HTERT RPE-1 (cell line): ENCODE data around the gene CAP1.
"Not testable (repeated sequence)": the region's sequence is repeated elsewhere in the genome, so short reads cannot be mapped to it uniquely, and the experiment has no call there.

ENCODE experiments used
- in situ Hi-C: fragments of 300-500 bp; cut with MboI; formaldehyde crosslinking; loops from 4 replicates; pipeline ENCODE4 v1.14.3; 2020; ENCODE audit warnings: low sequenced_read_pairs

The CAP1 gene

DNA sequence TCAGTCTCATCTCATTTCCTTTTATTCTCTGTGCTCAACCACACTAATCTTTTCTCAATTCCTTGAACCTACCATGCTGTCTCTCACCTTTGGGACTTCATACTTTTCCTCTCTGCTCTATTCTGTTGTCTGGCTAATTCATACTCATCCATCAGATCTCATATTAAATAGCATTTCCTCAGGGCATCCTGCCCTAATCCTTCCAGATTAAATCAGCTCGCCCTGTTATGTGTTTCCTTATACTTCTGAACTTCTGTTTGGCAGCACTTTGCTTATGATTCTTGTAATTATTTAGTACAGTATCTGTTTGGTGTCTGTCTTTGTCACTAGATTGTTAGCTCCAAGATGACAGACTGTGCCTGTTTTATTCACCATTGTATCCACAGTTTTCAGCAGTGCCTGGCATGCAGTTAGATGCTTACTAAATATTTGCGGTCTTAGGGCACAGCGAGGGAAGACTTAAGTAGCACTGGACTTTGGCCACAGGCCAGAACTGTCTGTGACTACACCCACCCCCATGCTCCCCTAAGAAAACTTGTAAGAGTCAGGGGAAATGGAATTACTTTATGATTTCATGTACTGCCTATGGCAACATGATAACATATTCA is 9.9 kb upstream of the CAP1 start:
- in situ Hi-C loops = no loop called here

DNA sequence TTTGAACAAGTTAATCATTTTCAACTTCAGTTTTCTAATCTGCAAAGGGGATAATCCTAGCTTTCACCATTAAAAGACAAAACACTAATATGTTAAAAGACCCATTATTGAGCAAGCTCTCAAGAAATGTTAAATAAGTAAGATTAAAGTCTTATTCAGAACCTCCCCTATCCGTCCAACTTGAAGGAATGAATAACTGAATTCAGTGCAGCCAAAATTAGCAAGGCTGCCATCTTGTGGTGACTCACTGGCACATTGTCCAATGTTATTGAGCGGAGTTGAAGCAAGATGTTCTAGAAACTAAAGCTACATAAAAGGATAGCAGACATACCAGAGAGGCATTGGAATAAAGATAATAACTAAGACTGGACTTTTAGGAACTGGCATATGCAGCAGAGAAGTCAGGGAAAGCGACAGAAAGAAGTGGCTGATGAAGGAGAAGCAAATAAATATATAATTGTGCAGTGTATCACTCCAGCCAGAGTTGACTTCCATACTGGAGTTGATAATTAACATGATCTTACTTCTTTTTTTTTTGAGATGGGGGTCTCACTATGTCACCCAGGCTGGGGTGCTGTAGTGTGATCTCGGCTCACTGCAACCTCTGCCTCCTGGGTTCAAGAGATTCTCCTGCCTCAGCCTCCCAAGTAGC is 8.2 kb upstream of the CAP1 start:
- in situ Hi-C loops = no loop called here

DNA sequence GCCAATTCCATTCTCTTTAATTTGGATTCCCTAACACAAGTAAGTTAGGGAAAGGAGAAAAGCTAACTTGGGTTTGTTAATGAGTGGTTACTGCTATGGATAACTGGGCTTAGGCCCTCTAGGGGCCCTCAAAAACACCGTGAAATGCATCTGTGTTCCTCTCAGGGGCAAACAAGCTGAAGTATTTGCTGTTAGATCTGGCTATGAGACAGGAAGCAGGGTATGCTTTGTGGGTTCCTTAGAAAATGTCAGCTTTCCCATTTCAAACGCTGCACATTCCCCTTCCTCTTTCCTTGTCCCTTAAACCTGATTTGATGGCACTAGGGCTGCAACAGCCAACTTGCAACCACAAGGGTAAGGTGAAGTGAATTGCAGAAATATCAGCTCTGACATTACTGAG is 5.7 kb upstream of the CAP1 start:
- in situ Hi-C loops = no loop called here

DNA sequence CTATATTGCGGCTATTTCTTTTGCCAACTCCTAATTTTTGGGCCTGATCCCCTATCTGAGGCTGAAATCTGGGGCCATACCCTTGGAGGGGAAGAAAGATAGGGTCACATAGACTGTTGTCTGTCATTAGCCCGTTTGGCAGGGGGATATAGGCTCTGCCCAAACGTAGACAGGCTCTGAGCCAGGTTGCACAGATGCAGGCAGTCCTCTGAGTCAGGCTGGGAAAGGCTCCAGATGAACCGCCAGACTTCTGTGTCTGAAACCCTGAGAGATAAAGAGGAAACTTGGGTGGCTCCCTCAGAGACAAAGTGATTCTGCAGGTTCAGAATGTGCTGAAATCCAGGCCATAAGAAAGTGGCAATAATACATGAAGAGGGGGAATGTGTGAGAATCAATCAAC is 4.0 kb upstream of the CAP1 start:
- in situ Hi-C loops = no loop called here

DNA sequence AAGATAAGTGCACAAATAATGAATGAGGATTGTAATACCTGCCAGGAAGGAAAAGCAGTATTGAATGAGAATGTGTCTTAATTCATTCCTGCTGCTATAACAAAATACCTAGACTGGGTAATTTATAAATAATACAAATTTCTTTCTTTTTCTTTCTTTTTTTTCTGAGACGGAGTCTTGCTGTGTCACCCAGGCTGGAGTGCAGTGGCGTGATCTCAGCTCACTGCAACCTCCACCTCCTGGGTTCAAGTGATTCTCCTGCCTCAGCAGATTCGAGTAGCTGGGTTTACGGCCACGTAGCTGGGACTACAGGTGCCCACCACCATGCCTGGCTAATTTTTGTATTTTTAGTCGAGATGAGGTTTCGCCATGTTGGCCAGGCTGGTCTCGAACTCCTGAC is 3.3 kb upstream of the CAP1 start:
- in situ Hi-C loops = not testable (repeated sequence)

DNA sequence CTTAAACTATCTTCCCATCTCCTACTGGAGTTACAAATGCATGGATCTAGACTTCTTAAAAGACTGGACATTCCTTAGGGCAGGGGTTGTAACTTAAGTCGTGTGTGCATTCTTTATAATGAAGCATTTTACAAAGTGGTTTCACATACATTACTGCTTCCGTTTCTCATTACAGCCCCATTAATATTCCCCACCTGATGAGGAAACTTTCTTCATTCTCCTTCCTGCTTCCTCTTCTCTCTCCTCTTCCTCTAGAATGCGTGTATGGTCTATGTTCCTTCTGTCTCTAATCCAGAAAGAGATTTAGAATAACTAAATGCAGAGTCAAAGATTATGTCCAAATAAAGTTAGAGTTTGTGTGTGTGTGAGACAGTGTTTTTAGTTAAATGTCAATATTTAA is 1.8 kb upstream of the CAP1 start:
- in situ Hi-C loops = no loop called here

DNA sequence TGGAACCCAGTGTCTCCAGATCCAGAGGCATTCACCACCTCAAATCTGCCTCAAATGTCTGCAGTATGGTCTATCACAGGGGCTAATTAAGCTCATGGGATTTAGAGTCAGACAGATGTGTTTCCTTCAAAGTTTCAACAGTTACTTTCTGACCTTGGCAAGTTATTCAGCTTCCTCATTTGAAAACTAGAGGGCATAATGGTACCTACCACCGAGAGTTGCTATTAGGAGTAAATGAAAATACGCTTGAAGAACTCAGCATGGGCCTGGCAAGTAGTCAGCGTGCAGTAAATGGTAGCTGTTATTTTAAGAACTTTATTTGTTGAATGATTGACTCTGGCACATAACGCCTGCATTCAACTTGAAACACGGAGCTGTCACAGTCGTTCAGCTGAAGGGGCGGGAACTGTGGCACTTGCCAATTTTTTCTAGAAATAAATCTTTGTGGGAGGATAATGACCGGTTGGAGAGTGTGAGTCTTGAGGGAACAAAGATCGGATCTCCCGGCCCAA is 1.2 kb upstream of the CAP1 start:
- in situ Hi-C loops = no loop called here

DNA sequence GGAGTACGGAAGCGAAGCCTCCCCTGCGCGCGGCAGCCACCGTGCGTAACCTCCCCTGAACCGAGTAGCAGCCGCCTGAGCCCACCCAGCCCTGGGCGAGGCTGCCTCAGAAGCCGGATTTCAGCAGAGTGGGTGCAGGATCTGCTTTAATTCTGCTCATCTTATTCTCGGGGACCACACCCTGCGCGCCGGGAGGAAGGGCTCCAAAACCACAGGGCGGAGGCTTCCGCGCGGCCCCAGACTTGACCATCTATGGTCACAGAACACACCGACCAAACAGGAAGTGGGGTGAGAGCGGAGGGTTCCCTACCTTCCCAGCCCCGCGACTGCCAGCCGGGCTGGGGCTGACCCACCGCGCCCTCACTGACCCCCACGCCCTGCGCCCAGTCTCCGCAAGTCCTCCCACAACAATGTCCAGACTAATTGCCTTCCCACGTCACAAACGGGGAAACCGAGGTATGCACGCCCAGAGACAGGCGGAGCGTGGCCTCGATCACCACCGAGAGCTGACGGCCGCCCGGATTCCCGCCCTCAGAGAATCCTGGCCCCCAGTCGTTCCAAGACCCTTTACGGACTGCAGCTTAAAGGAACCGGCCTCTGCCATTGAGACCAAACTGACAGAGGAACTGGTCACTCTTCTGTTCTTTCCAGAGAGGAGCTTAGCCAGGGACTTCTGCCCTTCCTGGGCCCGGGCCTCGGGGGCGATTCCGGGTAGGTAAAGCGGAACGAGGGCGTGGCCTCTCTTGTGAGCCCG is 595 bp upstream of the CAP1 start:
- in situ Hi-C loops = no loop called here

DNA sequence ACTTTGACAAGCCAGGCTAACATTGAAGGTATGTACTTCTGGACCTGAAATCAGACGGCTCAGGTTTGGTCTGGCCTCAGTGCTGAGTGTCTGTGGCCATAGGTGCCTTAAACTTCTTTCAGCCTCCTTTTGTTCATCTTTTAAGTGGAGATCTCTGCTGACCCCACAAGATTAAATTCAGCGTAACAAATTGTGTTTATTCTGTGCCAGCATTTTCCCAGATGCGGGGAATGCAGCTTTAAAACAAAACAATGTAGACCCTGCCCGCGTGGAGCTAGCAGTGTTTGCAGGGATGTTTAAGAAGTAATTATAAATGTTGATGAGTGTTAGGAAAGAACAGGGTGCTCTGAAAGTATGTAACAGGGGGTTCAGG is 923 bp downstream of the CAP1 start:
- in situ Hi-C loops = no loop called here

DNA sequence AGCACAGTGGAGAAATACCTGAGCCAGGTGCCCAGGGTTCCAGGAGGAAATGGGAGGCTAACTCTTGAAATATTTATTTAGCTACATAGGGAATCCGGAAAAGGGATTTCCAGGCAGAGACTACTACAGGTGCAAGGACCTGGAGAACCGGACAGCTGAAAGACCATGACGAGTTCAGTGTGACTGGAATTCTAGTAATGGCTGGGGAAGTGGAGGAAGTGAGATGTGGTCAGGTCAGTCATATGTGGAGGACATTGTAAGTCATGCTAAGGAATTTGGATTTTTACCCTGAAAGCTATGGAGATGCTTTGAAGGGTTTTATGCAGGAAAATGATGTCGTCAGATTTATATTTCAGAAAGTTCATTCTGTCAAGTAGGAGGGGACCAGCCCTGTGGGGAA is 1.8 kb downstream of the CAP1 start:
- in situ Hi-C loops = no loop called here

DNA sequence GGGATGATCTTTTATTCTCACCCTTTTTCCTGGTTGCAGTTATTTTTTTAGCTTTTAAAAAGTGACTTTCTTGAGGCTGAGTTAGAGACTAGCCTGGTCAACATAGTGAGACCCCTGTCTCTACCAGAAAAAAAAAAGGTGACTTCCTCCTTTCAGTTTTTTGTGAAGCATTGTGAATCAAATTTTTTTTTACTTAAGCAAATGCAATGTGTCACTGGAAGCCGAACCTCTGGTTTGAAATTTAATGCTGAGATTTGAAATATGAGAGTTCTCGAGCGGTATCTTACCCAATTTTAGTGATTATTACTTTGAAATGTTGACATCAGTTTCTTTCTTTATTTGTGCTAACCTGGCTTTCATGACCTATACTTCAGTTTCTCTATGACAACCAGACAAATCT is 3.6 kb downstream of the CAP1 start:
- in situ Hi-C loops = no loop called here

DNA sequence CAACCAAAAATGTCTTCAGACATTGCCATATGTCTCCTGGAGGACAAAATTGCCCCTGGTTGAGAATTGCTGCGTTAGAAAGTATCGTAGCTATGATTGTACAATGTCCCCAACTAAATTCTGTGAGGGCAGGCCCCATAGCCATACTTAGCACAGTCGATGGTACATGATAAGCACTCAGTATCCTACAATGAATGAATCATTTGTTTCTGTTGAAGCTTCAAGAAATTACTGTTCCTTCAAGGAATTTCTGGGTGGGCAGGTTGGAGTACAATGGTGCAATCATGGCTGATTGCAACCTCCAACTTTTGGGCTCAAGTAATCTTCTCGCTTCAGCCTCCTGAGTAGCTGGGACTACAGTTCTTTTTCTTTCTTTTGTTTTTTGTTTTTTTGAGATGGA is 4.7 kb downstream of the CAP1 start:
- in situ Hi-C loops = no loop called here

DNA sequence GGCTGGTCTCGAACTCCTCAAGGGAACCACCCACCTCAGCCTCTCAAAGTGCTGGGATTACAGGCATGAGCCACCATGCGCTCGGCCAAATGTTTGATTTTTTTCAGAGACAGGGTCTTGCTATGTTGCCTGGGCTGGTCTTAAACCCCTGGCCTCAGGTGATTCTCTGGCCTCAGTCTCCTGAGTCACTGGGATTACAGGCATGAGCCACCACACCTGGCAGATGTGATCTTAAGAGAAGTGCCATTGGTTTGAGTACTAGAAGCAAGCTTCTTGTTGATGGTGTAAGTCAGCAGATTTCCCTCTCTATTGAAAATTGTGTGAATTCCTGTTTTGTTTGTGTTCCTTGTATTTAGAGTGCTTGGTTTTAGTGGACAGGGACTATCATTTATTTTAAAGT is 5.2 kb downstream of the CAP1 start:
- in situ Hi-C loops = no loop called here

DNA sequence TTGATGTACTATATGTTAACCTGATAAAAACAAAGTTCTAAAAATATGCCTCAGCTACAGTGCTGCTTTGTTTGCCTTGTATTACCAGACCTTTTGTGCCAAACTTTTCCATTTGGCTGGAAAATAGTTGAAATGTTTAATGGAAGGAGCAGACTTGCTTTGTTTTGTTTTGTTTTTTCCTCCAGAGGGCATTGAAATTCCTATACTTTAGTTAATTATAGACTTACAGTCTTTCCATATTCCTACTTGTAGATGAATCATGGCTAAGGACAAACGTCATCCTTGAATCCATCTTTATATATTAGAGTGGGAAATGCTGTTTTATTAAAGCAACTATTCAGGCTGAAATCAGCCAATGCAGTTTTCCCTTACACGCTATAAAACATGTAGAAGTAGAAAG is 6.7 kb downstream of the CAP1 start:
- in situ Hi-C loops = no loop called here

DNA sequence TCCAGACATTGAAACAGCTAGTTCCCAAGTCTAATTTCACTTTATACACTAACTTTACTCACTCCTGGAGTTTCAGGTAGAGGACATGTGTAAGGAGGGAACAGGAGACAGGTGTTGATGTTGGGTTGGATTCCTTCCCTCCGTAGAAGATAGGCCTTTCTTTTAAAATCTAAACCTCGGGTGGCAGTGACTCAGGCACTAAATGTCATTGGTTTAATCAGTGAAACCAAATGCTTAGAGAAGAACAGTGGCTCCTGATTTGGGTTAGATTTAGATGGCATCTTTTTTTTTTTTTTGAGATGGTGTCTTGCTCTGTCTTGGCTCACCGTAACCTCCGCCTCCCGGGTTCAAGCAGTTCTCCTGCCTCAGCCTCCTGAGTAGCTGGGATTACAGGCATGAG is 7.2 kb downstream of the CAP1 start:
- in situ Hi-C loops = no loop called here

DNA sequence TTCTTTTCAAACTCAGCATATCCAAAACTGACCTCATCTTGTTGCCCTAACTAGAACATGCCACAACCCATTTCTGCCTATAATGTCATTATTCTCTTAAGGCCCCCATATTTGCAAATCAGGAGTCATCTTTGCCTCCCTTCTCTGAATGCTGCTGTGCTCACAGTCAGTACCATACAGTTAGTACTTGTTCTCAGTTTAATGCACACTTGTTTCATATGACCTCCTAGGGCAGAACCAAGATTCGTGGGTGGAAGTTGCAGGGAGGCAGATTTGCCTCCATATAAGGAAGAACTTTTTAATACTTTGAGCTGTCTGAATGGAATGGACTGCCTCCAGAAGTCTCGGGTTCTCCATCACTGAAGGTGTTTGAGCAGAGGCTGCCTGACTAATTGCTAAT is 9.2 kb downstream of the CAP1 start:
- in situ Hi-C loops = no loop called here

DNA sequence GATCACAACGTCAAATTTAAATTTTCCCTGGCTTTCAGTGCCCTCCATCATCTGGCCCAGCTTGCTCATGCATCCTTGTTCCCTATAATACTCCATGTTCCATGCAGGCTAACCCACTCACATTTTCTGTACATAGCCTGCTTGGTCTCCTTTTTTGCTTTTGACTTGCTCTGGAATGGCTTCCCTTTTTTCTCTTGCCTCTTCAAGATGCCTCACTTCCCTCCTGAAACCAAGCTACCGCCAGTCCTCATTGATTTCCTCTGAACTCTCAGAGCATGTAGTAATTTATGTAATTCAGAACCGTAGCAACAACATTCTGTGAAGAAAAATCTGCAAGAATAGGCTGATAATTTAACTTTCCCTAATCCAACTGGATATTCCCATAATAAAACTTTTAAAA is 10.3 kb downstream of the CAP1 start:
- in situ Hi-C loops = no loop called here

DNA sequence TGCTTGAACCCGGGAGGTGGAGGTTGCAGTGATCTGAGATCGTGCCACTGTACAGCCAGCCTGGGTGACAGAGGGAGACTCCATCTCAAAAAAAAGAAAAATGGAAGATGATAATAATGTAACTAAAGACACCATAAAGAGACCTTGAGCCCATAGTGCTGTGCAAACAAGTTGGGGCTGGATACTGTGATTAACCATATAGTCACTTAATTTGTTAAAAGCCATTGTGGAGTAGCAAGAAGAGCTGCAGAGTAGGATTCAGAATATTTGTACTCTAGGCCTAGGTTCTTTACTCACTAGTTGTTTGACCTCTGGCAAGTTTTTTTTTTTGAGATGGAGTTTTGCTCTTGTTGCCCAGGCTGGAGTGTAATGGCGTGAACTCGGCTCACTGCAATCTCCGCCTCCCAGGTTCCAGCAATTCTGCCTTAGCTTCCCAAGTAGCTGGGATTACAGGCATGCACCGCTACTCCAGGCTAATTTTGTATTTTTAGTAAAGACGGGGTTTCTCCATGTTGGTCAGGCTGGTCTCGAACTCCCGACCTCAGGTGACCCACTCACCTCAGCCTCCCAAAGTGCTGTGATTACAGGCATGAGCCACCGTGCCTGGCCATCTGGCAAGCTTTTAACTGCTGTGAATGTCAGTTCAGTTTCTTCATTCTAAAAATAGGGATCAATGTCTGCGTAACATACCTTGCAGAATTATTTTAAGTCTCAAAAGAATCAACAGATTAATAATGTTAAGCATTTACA is 12.8 kb downstream of the CAP1 start:
- in situ Hi-C loops = no loop called here

DNA sequence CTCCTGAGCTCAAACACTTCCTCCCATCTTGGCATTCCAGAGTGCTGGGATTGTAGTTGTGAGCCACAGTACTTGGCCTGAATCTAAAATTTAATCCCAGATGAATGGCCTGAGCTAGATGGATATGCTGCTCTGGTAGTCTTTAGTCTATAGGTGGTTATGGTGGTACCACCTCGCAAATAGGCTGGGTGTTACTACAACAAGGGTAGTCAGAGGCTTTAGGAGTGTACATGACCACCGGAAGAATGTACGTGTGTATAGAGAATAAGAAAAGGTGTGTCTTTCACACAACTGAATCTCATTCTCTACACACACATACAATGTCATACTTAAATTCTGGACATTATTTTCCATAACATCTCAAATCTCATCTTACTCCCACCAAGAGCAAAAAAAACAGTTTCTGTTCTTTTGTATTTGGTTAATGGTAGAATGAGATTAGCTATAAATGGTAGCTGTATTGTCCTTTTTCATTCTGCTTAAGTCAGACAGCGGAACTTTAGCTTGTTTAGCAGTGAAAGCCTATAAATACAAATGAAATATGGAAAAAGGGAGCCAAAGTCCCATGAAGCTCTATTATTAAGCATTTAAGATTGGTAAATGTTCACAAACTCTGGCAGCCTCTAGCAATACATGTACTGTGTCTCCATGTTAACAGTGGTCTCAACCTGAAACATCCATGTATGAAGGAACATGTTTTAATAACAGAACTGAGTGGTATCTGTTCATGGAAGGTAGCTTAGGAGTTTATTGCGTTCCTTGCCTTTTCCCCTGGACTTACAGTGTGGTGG is 16.2 kb downstream of the CAP1 start:
- in situ Hi-C loops = no loop called here

DNA sequence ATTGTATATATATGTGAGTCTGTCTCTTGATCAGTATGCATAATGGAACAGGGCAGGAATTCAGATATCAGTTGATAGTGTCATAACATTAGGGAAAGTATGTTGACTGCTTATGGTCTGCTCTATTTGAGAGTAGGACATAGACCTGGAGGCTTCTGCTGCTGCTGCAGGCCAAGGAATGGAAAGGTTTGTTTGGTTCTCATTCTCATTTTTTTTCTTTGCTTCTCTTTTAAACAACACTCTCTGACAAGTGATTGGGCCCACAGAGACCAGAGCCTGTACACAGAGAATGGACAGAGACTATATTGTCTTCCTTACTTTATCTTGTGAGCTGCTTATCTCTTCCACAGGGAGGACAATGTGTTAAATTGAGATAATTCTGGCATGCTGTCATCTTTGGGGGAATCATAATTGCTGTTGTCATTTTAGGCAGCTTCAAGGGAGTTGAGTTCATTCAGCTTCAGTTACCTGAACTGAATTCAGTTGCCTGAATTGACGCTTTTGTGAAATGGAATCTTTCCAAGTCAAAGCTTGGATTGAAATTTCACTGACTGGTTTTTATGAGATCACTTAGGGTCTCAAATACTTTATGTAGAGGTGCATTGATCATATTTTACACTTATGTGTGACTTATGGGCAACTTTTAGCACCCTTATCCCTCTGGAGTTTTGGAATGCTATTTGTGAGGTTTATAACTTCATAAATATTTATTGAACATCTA is 16.9 kb downstream of the CAP1 start:
- in situ Hi-C loops = no loop called here
